Measurements from ENCODE around the gene SERPINI1.
"Not testable (repeated sequence)": the region's sequence is repeated elsewhere in the genome, so short reads cannot be mapped to it uniquely, and the experiment has no call there.

The SERPINI1 gene

GRCh38 chr3:167787440-167787839 is 51.9 kb downstream of the SERPINI1 start:
- DNase-seq (ENCODE audit: low read depth, low spot score), result peak; percentile 10

- DNase-seq (ENCODE audit: low read depth, low spot score), result no peak
Observed at GRCh38 chr3:167798443-167798842, 62.9 kb downstream of the SERPINI1 start.

- DNase-seq (ENCODE audit: low read depth, low spot score), result no peak
Observed at GRCh38 chr3:167808910-167809309, 73.4 kb downstream of the SERPINI1 start.

GRCh38 chr3:167810236-167810635 is 74.7 kb downstream of the SERPINI1 start:
- no peak for DNase-seq (ENCODE audit: low read depth, low spot score)

GRCh38 chr3:167811031-167811430 is 75.5 kb downstream of the SERPINI1 start:
- no peak for DNase-seq (ENCODE audit: low read depth, low spot score)

GRCh38 chr3:167813169-167814123 is 77.9 kb downstream of the SERPINI1 start:
- DNase-seq (ENCODE audit: low read depth, low spot score), result no peak

- DNase-seq (ENCODE audit: low read depth, low spot score), result no peak
Observed at GRCh38 chr3:167814441-167814951, 79.0 kb downstream of the SERPINI1 start.

GRCh38 chr3:167816953-167817352 is 81.4 kb downstream of the SERPINI1 start:
- DNase-seq (ENCODE audit: low read depth, low spot score), result no peak

GRCh38 chr3:167820102-167820865 is 84.8 kb downstream of the SERPINI1 start:
- DNase-seq (ENCODE audit: low read depth, low spot score), result no peak

GRCh38 chr3:167821248-167821805 is 85.8 kb downstream of the SERPINI1 start:
- no peak for DNase-seq (ENCODE audit: low read depth, low spot score)

GRCh38 chr3:167823738-167824137 is 88.2 kb downstream of the SERPINI1 start:
- no peak for DNase-seq (ENCODE audit: low read depth, low spot score)

- not testable (repeated sequence) for DNase-seq (ENCODE audit: low read depth, low spot score)
Observed at GRCh38 chr3:167827588-167827987, 92.1 kb downstream of the SERPINI1 start.

GRCh38 chr3:167829071-167829470 is 93.5 kb downstream of the SERPINI1 start:
- DNase-seq (ENCODE audit: low read depth, low spot score), result no peak

- DNase-seq (ENCODE audit: low read depth, low spot score), result no peak
Observed at GRCh38 chr3:167830007-167830406, 94.5 kb downstream of the SERPINI1 start.

- no peak for DNase-seq (ENCODE audit: low read depth, low spot score)
Observed at GRCh38 chr3:167835359-167835758, 99.8 kb downstream of the SERPINI1 start.

GRCh38 chr3:167835953-167836352 is 100.4 kb downstream of the SERPINI1 start:
- DNase-seq (ENCODE audit: low read depth, low spot score), result no peak

GRCh38 chr3:167837466-167837865 is 101.9 kb downstream of the SERPINI1 start:
- no peak for DNase-seq (ENCODE audit: low read depth, low spot score)

- DNase-seq (ENCODE audit: low read depth, low spot score), result no peak
Observed at GRCh38 chr3:167839460-167840134, 104.1 kb downstream of the SERPINI1 start.

GRCh38 chr3:167840247-167840646 is 104.7 kb downstream of the SERPINI1 start:
- no peak for DNase-seq (ENCODE audit: low read depth, low spot score)

GRCh38 chr3:167843481-167843880 is 108.0 kb downstream of the SERPINI1 start:
- DNase-seq (ENCODE audit: low read depth, low spot score), result no peak

- no peak for DNase-seq (ENCODE audit: low read depth, low spot score)
Observed at GRCh38 chr3:167843886-167844285, 108.4 kb downstream of the SERPINI1 start.
